GM23338 (cell line): ENCODE measurements around the gene GET4. TPM values are rescaled to one million over a fixed set of nuclear protein-coding genes. Genes with fewer than 3 reads are reported as not detected.
A peak's percentile ranks its signal among the peaks of the same experiment; 100 is the strongest.

Source experiments
- ATAC-seq: fragments of 200-7000 bp; cut with Tn5 transposase; 3 replicates; pipeline ENCODE4 v1.9.1; 2020
- DNase-seq: peaks from one replicate; pipeline ENCODE4 v3.0.0-alpha.2; 2015; ENCODE audit warnings: low spot score
- H2AFZ ChIP-seq: fragments of 200-600 bp; sonication (generic); 2 replicates; pipeline ENCODE4 v1.8.0; 2016; ENCODE audit warnings: antibody characterized with exemption, mild to moderate bottlenecking, moderate library complexity
- H3F3A ChIP-seq: fragments of 200-600 bp; sonication (generic); replicated peaks from 2 replicates; pipeline ENCODE4 v1.8.0; 2017; ENCODE audit warnings: antibody characterized with exemption, mixed run types, low read depth
- H3K27ac ChIP-seq: fragments of 200-600 bp; sonication (generic); 2 replicates; pipeline ENCODE4 v1.6.1; 2016; ENCODE audit warnings: low read depth
- H3K27me3 ChIP-seq: fragments of 200-600 bp; sonication (generic); 2 replicates; pipeline ENCODE4 v1.8.0; 2016; ENCODE audit warnings: mild to moderate bottlenecking, mixed run types, moderate library complexity; ENCODE audit not compliant: insufficient read depth
- H3K36me3 ChIP-seq: fragments of 200-600 bp; sonication (generic); 2 replicates; pipeline ENCODE4 v1.8.0; 2016; ENCODE audit warnings: mild to moderate bottlenecking; ENCODE audit not compliant: insufficient read depth
- H3K4me1 ChIP-seq: fragments of 200-600 bp; sonication (generic); 2 replicates; pipeline ENCODE4 v1.8.0; 2016; ENCODE audit warnings: mild to moderate bottlenecking, moderate library complexity; ENCODE audit not compliant: insufficient read depth
- H3K4me2 ChIP-seq: fragments of 200-600 bp; sonication (generic); 2 replicates; pipeline ENCODE4 v1.7.1; 2017; ENCODE audit warnings: mixed run types
- H3K4me3 ChIP-seq: fragments of 200-600 bp; sonication (generic); 2 replicates; pipeline ENCODE4 v1.6.1; 2016; ENCODE audit warnings: mixed run types
- H3K79me2 ChIP-seq: fragments of 200-600 bp; sonication (generic); replicated peaks from 2 replicates; pipeline ENCODE4 v1.8.0; 2017; ENCODE audit warnings: mild to moderate bottlenecking; ENCODE audit not compliant: insufficient read depth
- H3K9me2 ChIP-seq: fragments of 200-600 bp; sonication (generic); 2 replicates; pipeline ENCODE4 v1.8.0; 2017; ENCODE audit not compliant: insufficient read depth
- H4K20me1 ChIP-seq: fragments of 200-600 bp; sonication (generic); replicated peaks from 2 replicates; pipeline ENCODE4 v1.8.0; 2017; ENCODE audit warnings: mild to moderate bottlenecking; ENCODE audit not compliant: insufficient read depth
- H3K27ac Mint-ChIP-seq: 2 replicates; pipeline ENCODE4 v1.8.0; 2020; ENCODE audit warnings: inconsistent platforms, mild to moderate bottlenecking, moderate library complexity, mixed read lengths
- H3K27me3 Mint-ChIP-seq: 3 replicates; pipeline ENCODE4 v1.8.0; 2022; ENCODE audit warnings: low read depth, mild to moderate bottlenecking, moderate library complexity, mixed read lengths, inconsistent platforms; ENCODE audit not compliant: insufficient read depth, poor library complexity
- H3K36me3 Mint-ChIP-seq: 3 replicates; pipeline ENCODE4 v1.8.0; 2021; ENCODE audit warnings: low read depth, mild to moderate bottlenecking, inconsistent platforms, moderate library complexity, mixed read lengths
- H3K4me1 Mint-ChIP-seq: 3 replicates; pipeline ENCODE4 v1.8.0; 2020; ENCODE audit warnings: mild to moderate bottlenecking, inconsistent platforms, mixed read lengths
- H3K4me3 Mint-ChIP-seq: 3 replicates; pipeline ENCODE4 v1.8.0; 2021; ENCODE audit warnings: moderate library complexity, mild to moderate bottlenecking, inconsistent platforms, mixed read lengths
- H3K9me3 Mint-ChIP-seq: 3 replicates; pipeline ENCODE4 v1.8.0; 2020; ENCODE audit warnings: moderate library complexity, mild to moderate bottlenecking, inconsistent platforms, mixed read lengths
- CREB1 ChIP-seq: fragments of 250-450 bp; sonication (Bioruptor Pico); IDR thresholded peaks from 2 replicates; pipeline ENCODE4 v1.5.0; 2020; ENCODE audit warnings: low read depth, mild to moderate bottlenecking, moderate library complexity
- EZH2 ChIP-seq: fragments of 200-600 bp; sonication (generic); IDR thresholded peaks from one replicate; pipeline ENCODE4 v1.8.0; 2017; ENCODE audit warnings: antibody characterized with exemption, mild to moderate bottlenecking, low read depth; ENCODE audit not compliant: unreplicated experiment
- polyA plus RNA-seq: library from polyadenylated mRNA; unstranded; fragments of >200 nt; fragmentation: Nextera tagmentation; extraction: Ambion mirVana; gene quantifications from 2 replicates; pipeline ENCODE4 v1.2.1, GENCODE V29; 2016
- total RNA-seq: library from RNA; depleted of rRNA; stranded (reverse); fragments of >200 nt; shearing (Covaris generic); gene quantifications from 2 replicates; pipeline ENCODE4 v1.2.3, GENCODE V29; 2014
- TF ChIP-seq, protein P1 (sequence below): fragments of 250-450 bp; sonication (Bioruptor Pico); IDR thresholded peaks from 2 replicates; pipeline ENCODE4 v1.5.0; 2020; ENCODE audit warnings: mild to moderate bottlenecking, moderate library complexity

Gene GET4
- total and polyA plus RNA-seq, 2 experiments from 2014 or later: 48.0 to 79.1 TPM

DNA sequence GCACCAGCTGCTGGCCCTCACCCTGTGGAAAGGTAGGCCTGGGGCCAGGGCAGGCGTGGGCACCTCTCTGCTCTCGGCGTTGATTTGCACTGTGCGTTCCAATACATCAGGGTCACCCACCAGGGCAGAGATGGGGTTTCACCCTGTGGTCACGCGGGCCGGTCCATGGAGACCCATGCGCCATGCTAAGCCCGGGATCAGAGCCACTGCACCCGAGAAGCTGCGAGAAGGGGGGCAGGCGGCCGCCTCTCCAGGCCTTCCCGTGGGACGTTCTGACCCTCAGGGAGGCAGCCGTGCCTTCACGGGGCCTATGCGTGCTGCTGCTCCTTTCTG, 11.1 kb downstream of the GET4 start (continued):
- TF ChIP-seq, protein P1, sequence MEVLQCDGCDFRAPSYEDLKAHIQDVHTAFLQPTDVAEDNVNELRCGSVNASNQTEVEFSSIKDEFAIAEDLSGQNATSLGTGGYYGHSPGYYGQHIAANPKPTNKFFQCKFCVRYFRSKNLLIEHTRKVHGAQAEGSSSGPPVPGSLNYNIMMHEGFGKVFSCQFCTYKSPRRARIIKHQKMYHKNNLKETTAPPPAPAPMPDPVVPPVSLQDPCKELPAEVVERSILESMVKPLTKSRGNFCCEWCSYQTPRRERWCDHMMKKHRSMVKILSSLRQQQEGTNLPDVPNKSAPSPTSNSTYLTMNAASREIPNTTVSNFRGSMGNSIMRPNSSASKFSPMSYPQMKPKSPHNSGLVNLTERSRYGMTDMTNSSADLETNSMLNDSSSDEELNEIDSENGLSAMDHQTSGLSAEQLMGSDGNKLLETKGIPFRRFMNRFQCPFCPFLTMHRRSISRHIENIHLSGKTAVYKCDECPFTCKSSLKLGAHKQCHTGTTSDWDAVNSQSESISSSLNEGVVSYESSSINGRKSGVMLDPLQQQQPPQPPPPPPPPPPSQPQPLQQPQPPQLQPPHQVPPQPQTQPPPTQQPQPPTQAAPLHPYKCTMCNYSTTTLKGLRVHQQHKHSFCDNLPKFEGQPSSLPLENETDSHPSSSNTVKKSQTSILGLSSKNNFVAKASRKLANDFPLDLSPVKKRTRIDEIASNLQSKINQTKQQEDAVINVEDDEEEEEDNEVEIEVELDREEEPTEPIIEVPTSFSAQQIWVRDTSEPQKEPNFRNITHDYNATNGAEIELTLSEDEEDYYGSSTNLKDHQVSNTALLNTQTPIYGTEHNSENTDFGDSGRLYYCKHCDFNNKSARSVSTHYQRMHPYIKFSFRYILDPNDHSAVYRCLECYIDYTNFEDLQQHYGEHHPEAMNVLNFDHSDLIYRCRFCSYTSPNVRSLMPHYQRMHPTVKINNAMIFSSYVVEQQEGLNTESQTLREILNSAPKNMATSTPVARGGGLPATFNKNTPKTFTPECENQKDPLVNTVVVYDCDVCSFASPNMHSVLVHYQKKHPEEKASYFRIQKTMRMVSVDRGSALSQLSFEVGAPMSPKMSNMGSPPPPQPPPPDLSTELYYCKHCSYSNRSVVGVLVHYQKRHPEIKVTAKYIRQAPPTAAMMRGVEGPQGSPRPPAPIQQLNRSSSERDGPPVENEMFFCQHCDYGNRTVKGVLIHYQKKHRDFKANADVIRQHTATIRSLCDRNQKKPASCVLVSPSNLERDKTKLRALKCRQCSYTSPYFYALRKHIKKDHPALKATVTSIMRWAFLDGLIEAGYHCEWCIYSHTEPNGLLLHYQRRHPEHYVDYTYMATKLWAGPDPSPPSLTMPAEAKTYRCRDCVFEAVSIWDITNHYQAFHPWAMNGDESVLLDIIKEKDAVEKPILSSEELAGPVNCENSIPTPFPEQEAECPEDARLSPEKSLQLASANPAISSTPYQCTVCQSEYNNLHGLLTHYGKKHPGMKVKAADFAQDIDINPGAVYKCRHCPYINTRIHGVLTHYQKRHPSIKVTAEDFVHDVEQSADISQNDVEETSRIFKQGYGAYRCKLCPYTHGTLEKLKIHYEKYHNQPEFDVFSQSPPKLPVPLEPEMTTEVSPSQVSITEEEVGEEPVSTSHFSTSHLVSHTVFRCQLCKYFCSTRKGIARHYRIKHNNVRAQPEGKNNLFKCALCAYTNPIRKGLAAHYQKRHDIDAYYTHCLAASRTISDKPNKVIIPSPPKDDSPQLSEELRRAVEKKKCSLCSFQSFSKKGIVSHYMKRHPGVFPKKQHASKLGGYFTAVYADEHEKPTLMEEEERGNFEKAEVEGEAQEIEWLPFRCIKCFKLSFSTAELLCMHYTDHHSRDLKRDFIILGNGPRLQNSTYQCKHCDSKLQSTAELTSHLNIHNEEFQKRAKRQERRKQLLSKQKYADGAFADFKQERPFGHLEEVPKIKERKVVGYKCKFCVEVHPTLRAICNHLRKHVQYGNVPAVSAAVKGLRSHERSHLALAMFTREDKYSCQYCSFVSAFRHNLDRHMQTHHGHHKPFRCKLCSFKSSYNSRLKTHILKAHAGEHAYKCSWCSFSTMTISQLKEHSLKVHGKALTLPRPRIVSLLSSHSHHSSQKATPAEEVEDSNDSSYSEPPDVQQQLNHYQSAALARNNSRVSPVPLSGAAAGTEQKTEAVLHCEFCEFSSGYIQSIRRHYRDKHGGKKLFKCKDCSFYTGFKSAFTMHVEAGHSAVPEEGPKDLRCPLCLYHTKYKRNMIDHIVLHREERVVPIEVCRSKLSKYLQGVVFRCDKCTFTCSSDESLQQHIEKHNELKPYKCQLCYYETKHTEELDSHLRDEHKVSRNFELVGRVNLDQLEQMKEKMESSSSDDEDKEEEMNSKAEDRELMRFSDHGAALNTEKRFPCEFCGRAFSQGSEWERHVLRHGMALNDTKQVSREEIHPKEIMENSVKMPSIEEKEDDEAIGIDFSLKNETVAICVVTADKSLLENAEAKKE (CRISPR knock-in tag): no peak
- no peak for TF ChIP-seq EZH2

DNA sequence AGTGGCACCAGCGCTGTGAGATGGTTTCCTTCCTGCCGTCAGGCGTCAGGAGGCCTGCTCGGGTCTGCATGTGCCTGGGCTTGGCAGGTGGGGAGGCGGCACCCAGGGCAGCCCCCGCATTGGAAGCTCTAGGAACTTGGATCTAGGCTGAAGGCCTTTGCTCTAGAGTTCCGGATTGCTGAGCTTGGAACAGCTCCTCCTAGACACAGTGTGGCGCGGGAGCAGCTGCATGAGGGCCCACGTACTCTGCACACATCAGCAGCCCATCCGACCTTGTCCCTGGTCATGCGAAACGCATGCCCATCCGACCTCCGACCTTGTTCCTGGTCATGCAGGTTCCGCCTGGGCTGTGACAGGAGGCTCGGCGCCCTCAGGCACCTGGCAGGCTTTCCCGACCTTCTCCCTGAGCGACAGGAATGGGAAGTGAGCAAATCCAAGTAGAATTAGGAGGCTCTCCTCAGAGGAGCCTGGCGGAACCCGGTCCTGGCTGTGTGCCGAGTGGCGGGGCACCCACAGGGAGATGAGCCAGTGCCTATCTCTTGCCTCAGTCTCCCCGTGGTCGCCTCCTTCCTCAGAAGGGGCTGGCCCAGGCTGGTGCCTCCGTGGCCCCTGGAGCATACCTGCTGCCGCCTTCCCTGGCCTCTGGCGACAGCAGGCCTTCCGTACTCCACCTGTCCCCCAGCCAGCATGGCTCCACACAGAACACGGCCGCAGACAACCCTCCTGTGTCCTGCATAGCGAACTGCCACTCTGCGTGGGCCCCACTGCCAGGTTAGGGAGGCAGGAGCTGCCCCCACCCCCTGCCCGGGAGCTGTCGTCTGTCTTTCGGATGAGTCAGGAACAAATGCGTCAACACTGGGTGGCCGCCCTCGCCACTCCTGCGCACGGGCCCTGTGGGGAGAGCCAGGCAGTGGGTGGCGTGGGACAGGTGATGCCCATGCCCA, 12.0 kb downstream of the GET4 start:
- Histone ChIP-seq H3K4me1 (no peaks in the 10 kb centered on the region; the same call in 1 of the 2 replicates), H3K9me2 (no peaks in the 10 kb centered on the region), H3K79me2 (peaks cover 60% of the 10 kb centered on the region), H3K4me3 (no peak overlapping the region), H3F3A (no peaks in the 10 kb centered on the region), H3K27me3 (no peaks in the 10 kb centered on the region), H3K4me2 (no peak overlapping the region), H2AFZ (no peak overlapping the region), H3K36me3 (0 out of 2 replicates have a peak, but pooled peaks cover 6% of the 10 kb centered on the region), H4K20me1 (peaks cover 20% of the 10 kb centered on the region), H3K27ac (no peak overlapping the region)
- TF ChIP-seq CREB1: no peak
- no peak overlapping the region for H3K4me3 Mint-ChIP-seq
- H3K4me1 Mint-ChIP-seq: peaks cover 8% of the 10 kb centered on the region
- no peaks in the 10 kb centered on the region; the same call in 2 of the 3 replicates for H3K9me3 Mint-ChIP-seq
- H3K36me3 Mint-ChIP-seq: peaks cover 51% of the 10 kb centered on the region
- H3K27ac Mint-ChIP-seq: peak overlapping the region; percentile 31; the same call in 1 of the 2 replicates
- no peaks in the 10 kb centered on the region for H3K27me3 Mint-ChIP-seq
- no peak for ATAC-seq
- no peak for DNase-seq
